ENCODE measurements around the gene SERPINA12. TPM values are rescaled to one million over a fixed set of nuclear protein-coding genes. Genes with fewer than 3 reads are reported as not detected.
A peak's percentile ranks its signal among the peaks of the same experiment; 100 is the strongest.

SERPINA12 gene
- total and polyA plus RNA-seq, 2 of the 13 experiments (the other 11 are each of a cell fraction or from before 2014, with no cell fraction given), result 0.08 TPM; not detected in 1

DNA sequence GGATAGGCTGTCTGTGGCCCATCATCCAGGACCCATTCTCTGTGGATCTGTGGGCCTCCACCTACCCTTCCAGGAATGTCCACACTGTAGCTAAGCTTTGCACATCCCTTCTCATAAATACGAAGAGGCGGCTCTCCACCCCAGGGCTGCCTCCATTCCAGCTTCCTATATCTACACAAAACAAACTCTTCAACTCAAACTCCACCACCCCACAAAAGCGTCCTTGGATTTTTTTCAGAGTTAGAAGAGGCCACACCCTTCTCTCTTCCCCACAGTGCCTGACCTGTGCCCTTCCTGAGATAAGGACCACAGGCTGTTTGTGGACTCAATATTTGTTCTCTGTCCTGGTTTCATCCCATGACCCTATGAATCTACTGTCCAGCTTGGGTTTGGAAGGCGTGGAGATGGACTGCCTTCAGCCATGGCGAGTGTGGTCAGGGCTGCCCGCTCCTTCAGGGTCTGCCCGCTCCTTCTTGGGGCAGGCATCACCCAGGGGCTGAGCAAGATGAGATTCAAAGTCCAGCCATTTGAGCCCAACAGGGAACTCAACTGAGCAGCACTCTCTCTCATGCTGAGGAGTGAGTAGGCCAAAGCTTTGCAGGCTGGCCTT is 13.0 kb upstream of the SERPINA12 start (continued):
- TF ChIP-seq, protein P1, sequence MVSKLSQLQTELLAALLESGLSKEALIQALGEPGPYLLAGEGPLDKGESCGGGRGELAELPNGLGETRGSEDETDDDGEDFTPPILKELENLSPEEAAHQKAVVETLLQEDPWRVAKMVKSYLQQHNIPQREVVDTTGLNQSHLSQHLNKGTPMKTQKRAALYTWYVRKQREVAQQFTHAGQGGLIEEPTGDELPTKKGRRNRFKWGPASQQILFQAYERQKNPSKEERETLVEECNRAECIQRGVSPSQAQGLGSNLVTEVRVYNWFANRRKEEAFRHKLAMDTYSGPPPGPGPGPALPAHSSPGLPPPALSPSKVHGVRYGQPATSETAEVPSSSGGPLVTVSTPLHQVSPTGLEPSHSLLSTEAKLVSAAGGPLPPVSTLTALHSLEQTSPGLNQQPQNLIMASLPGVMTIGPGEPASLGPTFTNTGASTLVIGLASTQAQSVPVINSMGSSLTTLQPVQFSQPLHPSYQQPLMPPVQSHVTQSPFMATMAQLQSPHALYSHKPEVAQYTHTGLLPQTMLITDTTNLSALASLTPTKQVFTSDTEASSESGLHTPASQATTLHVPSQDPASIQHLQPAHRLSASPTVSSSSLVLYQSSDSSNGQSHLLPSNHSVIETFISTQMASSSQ (IDR thresholded peaks at IDR 0.05; ENCODE audit: low read depth), result no peak; the same call in 1 of the 2 replicates
- TF ChIP-seq, protein P1 (CRISPR knock-in tag; IDR thresholded peaks at IDR 0.05; ENCODE audit: borderline replicate concordance), result peak; percentile 81; the same call in 1 of the 2 replicates
- no peak for TF ChIP-seq HES4 (CRISPR knock-in tag; IDR thresholded peaks at IDR 0.05; ENCODE audit: borderline replicate concordance)
- TF ChIP-seq NFE2 (CRISPR knock-in tag; IDR thresholded peaks at IDR 0.05), result no peak
- TF ChIP-seq SIX1 (CRISPR knock-in tag; IDR thresholded peaks at IDR 0.05; ENCODE audit: borderline replicate concordance), result peak; percentile 63; the same call in 1 of the 2 replicates
- no peak for TF ChIP-seq SNAPC4 (CRISPR knock-in tag; IDR thresholded peaks at IDR 0.05)
- no peak for TF ChIP-seq MAFG (CRISPR knock-in tag; IDR thresholded peaks at IDR 0.05)
- TF ChIP-seq GTF2F1 (IDR thresholded peaks at IDR 0.05; ENCODE audit: low read length), result no peak
- TF ChIP-seq, protein P2, sequence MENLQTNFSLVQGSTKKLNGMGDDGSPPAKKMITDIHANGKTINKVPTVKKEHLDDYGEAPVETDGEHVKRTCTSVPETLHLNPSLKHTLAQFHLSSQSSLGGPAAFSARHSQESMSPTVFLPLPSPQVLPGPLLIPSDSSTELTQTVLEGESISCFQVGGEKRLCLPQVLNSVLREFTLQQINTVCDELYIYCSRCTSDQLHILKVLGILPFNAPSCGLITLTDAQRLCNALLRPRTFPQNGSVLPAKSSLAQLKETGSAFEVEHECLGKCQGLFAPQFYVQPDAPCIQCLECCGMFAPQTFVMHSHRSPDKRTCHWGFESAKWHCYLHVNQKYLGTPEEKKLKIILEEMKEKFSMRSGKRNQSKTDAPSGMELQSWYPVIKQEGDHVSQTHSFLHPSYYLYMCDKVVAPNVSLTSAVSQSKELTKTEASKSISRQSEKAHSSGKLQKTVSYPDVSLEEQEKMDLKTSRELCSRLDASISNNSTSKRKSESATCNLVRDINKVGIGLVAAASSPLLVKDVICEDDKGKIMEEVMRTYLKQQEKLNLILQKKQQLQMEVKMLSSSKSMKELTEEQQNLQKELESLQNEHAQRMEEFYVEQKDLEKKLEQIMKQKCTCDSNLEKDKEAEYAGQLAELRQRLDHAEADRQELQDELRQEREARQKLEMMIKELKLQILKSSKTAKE (CRISPR knock-in tag; IDR thresholded peaks at IDR 0.05; ENCODE audit: borderline replicate concordance), result peak; percentile 80; the same call in 1 of the 2 replicates
- TF ChIP-seq TCF7 (IDR thresholded peaks at IDR 0.05; ENCODE audit: low read depth), result peak; percentile 70
- no peak for TF ChIP-seq ZNF558 (CRISPR knock-in tag; IDR thresholded peaks at IDR 0.05; ENCODE audit: borderline replicate concordance)
- TF ChIP-seq CCDC6 (CRISPR knock-in tag; IDR thresholded peaks at IDR 0.05), result 0 out of 2 replicates have a peak, but pooled peaks have one; percentile 65
- no peak for TF ChIP-seq ZNF20 (CRISPR knock-in tag; IDR thresholded peaks at IDR 0.05)
- TF ChIP-seq ZNF879 (CRISPR knock-in tag; IDR thresholded peaks at IDR 0.05), result no peak
- TF ChIP-seq, protein P3, sequence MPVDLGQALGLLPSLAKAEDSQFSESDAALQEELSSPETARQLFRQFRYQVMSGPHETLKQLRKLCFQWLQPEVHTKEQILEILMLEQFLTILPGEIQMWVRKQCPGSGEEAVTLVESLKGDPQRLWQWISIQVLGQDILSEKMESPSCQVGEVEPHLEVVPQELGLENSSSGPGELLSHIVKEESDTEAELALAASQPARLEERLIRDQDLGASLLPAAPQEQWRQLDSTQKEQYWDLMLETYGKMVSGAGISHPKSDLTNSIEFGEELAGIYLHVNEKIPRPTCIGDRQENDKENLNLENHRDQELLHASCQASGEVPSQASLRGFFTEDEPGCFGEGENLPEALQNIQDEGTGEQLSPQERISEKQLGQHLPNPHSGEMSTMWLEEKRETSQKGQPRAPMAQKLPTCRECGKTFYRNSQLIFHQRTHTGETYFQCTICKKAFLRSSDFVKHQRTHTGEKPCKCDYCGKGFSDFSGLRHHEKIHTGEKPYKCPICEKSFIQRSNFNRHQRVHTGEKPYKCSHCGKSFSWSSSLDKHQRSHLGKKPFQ (CRISPR knock-in tag; IDR thresholded peaks at IDR 0.05; ENCODE audit: insufficient replicate concordance), result no peak
- 0 out of 2 replicates have a peak, but pooled peaks have one; percentile 52 for TF ChIP-seq MEIS1 (CRISPR knock-in tag; IDR thresholded peaks at IDR 0.05; ENCODE audit: borderline replicate concordance)

Measured in HepG2 (cell line).